HG02981 (cell line): ENCODE results near the gene CEP63.
A peak's percentile ranks its signal among the peaks of the same experiment; 100 is the strongest.

Experiments
- ATAC-seq: cut with Tn5 transposase; IDR thresholded peaks from one replicate; pipeline ENCODE4 v1.9.1; 2021; ENCODE audit warnings: mild to moderate bottlenecking, moderate library complexity; ENCODE audit not compliant: unreplicated experiment

The CEP63 gene

DNA sequence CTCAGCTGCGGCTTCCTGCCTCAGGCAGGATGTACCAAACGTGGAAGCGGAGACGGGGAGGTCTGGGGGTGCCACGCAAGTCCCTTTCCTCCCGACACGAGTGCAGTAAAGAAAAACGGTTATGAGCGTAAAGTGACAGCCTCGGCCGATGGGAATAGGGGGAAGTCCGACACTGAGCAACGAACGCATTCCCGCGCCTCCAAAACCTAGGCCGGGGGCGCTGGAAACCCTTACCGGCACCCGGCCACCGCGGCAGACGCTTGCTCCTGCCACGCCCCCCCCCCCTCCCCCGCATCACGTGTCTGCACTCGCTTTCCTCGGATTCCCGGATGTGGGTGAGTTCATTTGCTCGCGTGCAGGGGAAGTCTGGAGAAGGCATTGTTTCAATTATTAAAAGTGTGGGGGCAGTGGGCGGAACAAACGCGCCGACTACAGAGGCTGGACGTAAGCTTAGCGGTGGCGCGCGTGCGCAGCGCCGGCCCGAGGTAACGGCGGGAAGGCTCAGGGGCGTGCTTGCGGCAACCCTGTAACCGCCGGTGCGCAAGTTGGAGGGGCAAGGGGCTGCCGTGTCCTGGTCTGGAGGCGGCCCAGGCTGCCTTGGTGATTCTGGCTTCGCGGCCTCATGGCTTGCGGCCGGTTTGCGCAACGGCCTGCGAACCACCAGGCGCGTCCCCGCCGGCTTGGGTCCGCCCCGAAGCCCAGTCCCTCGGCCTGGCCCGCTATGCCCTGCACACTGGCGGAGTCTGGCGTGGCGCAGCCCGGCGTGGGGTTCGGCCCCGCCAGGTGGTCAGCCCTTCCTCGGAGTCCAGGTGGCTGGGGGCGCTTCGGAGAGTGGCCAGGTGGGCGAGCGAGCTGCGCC lies at the start of gene CEP63, which contains the start of gene ANAPC13:
Gene CEP63 (plus strand): TSS at position 340 of the 859 bp plus-strand sequence. CDS start 9,264 bp downstream, outside the sequence.
Gene ANAPC13 (minus strand): TSS at position 268 of the 859 bp plus-strand sequence. CDS start 3,081 bp downstream, outside the sequence.
- ATAC-seq, result peak; percentile 74

GRCh38 chr3:134437211-134437752 lies 48.6 kb upstream of the CEP63 start:
- ATAC-seq, result no peak

GRCh38 chr3:134441321-134441720 lies 44.5 kb upstream of the CEP63 start:
- ATAC-seq, result no peak

DNA sequence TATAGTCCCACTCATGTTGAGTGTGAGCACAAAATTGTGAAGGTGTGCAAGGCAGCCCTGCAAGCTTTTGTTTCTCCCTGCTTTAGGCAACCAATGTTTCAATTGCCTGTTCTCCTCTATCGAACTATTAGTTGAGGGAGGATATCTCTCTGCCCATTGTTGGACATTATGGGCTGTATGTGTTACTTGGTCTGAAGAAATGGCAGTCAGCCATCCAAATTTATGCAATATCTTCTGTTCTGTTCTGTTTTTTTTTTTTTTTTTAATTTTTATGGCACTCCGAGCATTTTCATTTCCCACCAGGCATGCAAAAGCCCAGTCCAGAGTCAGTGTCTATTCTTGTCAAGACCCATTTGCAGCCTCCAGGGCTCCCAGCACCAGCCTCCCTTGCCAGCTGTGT lies 44.0 kb upstream of the CEP63 start:
- ATAC-seq, result no peak

DNA sequence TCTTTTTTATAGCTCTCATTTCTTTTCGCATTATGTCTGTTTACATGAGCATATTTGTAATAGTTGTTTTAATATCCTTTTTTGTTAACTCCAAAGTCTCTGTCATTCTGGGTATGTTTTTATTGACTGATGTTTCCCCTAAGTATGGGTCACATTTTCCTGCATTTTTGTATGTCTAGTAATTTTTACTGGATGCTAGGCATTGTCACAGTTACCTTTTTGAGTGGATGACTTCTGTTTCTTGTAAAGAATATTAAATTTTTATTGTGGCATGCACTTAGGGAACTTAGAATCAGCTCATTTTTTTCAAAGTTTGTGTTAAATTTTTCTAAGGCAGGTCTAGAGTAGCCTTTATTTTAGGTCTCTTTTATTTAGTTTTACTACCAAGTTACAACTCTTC lies 40.8 kb upstream of the CEP63 start:
- ATAC-seq, result no peak

GRCh38 chr3:134445636-134446035 lies 40.2 kb upstream of the CEP63 start:
- ATAC-seq, result no peak

- ATAC-seq, result no peak
Observed at GRCh38 chr3:134446800-134447199, 39.1 kb upstream of the CEP63 start.

DNA sequence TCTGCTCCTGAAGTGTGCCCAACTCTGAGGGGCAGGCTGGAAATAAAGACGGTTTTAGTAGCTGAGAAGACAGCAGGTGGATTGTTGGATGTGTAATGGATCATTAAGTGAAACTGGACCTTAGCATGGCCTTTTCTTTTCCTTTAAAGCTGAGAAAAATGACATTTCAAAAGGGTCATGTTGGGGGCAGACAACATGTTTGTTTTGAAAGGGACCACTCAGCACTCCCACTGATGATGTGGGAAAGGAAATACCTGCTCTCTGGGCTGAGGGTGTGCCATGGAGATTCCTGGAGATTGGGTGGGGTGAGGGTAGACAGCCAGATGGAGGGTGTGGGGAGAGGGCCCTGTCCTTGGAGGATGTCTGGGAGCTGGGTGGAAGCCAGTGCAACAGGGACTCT lies 38.5 kb upstream of the CEP63 start:
- ATAC-seq, result no peak

- no peak for ATAC-seq
Observed at GRCh38 chr3:134448664-134449063, 37.2 kb upstream of the CEP63 start.

DNA sequence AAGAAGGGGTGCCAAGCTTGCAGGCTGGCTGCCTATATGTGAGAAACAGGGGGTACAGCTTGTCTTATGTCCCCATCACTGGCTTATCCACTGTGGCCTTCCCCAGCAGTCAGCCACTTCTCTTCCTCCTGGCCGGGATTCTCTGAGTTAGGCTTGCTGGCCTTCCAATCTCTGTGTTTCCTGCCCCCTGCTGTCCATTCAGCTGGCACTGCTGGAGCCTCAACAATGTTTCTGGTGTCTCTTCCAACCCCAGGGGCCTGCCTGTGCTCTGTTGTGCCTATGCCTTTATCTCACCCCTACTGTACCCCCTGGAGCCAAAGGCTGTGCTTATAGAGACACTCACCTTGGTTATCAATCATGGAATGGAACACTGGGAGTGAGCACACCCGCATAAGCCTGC lies 36.6 kb upstream of the CEP63 start:
- ATAC-seq, result no peak

DNA sequence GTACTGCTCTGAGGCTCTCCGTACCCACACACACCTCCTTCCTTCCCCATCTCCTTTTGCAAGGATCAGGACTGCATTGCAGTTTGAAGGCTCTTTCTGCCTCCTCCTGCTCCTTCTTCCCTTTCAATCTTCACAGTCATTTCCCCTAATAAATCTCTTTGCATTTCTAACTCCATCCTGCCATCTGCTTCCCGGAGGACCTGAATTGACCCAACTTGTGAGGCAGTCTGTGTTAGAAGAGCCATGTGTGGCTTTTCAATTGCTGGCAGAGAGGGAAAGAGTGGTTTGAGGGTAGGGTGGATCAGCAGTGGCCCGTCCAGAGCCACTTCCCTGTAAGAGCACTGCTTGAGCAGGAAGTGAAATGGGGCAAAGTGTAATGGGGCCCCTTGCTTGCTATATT lies 35.9 kb upstream of the CEP63 start:
- no peak for ATAC-seq

GRCh38 chr3:134453631-134454030 lies 32.2 kb upstream of the CEP63 start:
- no peak for ATAC-seq

GRCh38 chr3:134457376-134458074 lies 28.3 kb upstream of the CEP63 start:
- ATAC-seq, result no peak

- no peak for ATAC-seq
Observed at GRCh38 chr3:134458406-134458945, 27.4 kb upstream of the CEP63 start.

DNA sequence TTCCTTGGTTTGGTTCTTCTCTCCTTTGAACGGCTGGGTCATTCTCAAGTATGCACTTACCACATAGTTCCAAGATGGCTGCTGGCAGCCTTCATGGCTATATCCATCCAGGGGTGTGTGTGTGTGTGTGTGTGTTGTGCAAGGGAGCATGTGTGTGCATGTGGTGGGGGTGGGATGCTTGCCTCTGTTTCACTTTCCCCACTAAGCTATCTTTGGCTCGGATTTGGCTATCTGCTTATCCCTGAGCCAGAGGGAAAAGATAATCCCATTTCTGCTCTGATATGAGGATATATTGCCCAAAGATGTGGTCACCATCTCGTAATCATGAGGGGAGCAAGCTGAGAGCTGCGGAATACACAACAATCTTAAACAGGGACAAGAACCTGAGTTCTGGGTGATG lies 26.3 kb upstream of the CEP63 start:
- ATAC-seq, result no peak

DNA sequence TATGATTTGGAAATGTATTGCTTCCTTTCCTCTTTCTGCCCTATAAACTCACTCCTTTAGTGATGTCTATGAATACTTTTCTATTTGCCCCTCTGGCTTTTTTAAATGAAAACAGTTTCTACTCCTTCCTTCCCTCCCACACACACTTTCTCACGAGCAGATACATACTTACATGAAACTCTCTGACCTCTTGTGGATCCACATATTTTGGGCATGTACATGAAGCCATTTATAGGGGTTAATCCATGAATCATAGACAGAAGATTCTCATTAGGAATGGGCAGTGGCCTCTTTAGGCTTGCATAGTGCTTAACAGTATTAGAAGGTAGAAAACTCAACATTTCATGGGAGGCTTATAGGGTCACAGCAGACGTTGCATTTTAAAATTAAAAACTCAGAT lies 24.9 kb upstream of the CEP63 start:
- no peak for ATAC-seq

DNA sequence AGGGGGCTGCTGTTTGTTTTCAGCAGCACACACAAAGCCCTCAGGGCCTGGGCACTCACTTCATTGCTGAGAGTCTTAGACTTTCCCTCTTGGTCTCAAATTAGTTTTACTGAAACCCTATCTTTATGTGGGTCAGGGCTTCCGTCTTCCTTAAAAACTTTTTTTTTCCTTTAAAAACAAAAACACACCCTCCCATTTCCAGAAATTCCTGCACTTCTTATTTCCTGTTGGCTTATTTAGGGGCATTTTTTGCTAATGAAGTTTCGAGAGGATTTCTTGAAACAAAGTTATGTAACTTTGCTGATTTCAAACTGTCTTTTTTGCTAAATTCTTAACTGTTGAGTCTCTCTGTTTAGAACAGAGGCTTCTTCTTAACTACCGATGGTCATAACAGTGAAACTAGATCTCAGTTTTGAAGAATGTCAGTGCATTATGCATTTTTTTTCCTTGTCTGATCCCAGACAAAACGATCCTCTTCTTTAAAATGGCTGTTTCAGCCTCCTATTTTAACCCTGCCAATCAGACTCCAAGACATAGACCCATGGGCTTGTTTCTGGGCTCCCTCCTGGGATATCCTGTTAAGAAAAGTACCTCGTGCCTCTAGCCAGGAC lies 23.4 kb upstream of the CEP63 start:
- no peak for ATAC-seq

- ATAC-seq, result no peak
Observed at GRCh38 chr3:134463676-134464063, 22.2 kb upstream of the CEP63 start.

DNA sequence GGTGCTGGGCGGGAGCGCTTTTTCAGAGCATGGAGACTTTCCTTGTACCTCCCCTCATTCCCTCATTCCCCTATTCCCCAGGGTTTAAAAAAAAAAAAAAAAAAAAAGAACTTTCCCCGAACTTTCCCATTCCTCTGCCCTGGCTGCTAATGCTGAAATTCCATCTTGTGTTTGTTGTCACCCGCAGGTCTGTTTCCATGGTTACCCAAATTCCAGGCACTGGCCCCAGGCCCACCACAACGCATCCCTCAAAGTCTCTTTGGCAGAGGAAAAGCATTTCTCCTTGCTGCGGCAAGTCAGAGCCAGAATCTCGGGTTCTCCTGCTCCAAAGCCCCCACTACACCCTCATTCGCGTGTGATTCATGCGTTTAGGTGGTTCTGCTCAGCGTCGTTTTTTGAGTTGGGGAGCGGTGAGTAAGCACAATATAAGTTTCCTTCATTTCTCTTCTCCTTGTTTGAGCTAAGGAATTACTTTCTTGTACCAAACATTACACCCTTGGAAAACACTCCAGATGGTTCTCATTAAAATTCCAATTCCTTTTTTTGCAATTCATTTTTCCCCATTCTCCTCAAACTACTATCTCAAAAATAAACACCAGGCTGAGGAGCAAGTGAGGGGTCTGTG lies 21.7 kb upstream of the CEP63 start:
- ATAC-seq, result no peak

GRCh38 chr3:134464689-134465365 lies 21.0 kb upstream of the CEP63 start:
- ATAC-seq, result no peak
